K562 (cell line): ENCODE measurements around the gene PNPLA8. TPM values are rescaled to one million over a fixed set of nuclear protein-coding genes. Genes with fewer than 3 reads are reported as not detected.
"Not testable (repeated sequence)": the region's sequence is repeated elsewhere in the genome, so short reads cannot be mapped to it uniquely, and the experiment has no call there.

ENCODE experiments used
- ATAC-seq: fragments of 200-7000 bp; cut with Tn5 transposase; 3 replicates; pipeline ENCODE4 v1.9.1; 2020; ENCODE audit warnings: moderate library complexity
- BruUV-seq: library from RNA; stranded (reverse); fragments of 400-500 nt; replicated peaks from 2 replicates; lab custom pipeline; 2021; lab: Mats Ljungman, UMichigan
- CTCF ChIA-PET: fragments of 300-600 bp; formaldehyde crosslinking; extraction: SDS; loops from one replicate; lab custom pipeline; 2021; ENCODE audit warnings: low intra/inter-chr PET ratio; lab: Yijun Ruan, JAX
- POLR2A ChIA-PET: fragments of 300-600, 350-650 bp; sonication (Branson Sonifier 250); formaldehyde crosslinking; extraction: SDS; loops from one replicate; lab custom pipeline; 2021; ENCODE audit warnings: antibody characterized with exemption, inconsistent platforms; lab: Yijun Ruan, JAX
- DNase-seq, 4 experiments: peaks; one replicate each; pipeline versions ENCODE4 v3.0.0 to v3.0.0-alpha.2; 2011 to 2018; ENCODE audit warnings: low spot score in 3 of 4, mixed read lengths in 3 of 4; ENCODE audit errors: extremely low read depth in 1 of 4
- FAIRE-seq: peaks from 2 replicates; lab custom pipeline; 2011; peaks lifted over from hg19 to GRCh38; lab: Jason Lieb, UNC
- H2AFZ ChIP-seq: 2 replicates; pipeline ENCODE4 v1.6.0; 2011; ENCODE audit warnings: low read depth, low read length, control low read depth, inconsistent platforms
- H3K27ac ChIP-seq: fragments of 200-600 bp; 3 replicates; pipeline ENCODE4 v1.8.0; 2011; ENCODE audit warnings: low read depth, mild to moderate bottlenecking, control low read depth, inconsistent platforms, low read length, moderate library complexity, mixed read lengths; ENCODE audit errors: extremely low read depth
- H3K27me3 ChIP-seq, 2 experiments: fragments of 300-600 bp in 1 of 2; 2 replicates in 1 of 2; 3 replicates in 1 of 2; pipeline versions ENCODE4 v1.6.0 to v1.8.0; 2011; ENCODE audit warnings: inconsistent platforms in 2 of 2, low read length in 2 of 2, mild to moderate bottlenecking in 1 of 2, mixed read lengths in 1 of 2, moderate library complexity in 1 of 2; ENCODE audit not compliant: control insufficient read depth in 2 of 2, insufficient read depth in 2 of 2
- H3K36me3 ChIP-seq: fragments of 300-600 bp; 3 replicates; pipeline ENCODE4 v1.8.0; 2011; ENCODE audit warnings: mild to moderate bottlenecking, low read length, inconsistent platforms; ENCODE audit not compliant: control insufficient read depth, insufficient read depth
- H3K4me1 ChIP-seq, 2 experiments: fragments of 200-600 bp in 1 of 2; replicated peaks in 1 of 2; 2 replicates in 1 of 2; 3 replicates in 1 of 2; pipeline versions ENCODE4 v1.5.1 to v1.8.0; 2011; ENCODE audit warnings: inconsistent platforms in 2 of 2, low read length in 2 of 2, mild to moderate bottlenecking in 1 of 2, mixed read lengths in 1 of 2, moderate library complexity in 1 of 2; ENCODE audit not compliant: control insufficient read depth in 2 of 2, insufficient read depth in 2 of 2
- H3K4me2 ChIP-seq: 2 replicates; pipeline ENCODE4 v1.6.1; 2011; ENCODE audit warnings: low read length, control low read depth, inconsistent platforms, mixed read lengths; ENCODE audit not compliant: insufficient read depth
- H3K4me3 ChIP-seq: fragments of 200-600 bp; sonication (generic), shearing (Covaris generic); 2 replicates; pipeline ENCODE4 v1.5.1; 2016; ENCODE audit warnings: control low read depth, inconsistent platforms
- H3K79me2 ChIP-seq: fragments of 200-600 bp; 3 replicates; pipeline ENCODE4 v1.8.0; 2011; ENCODE audit warnings: low read length, inconsistent platforms; ENCODE audit not compliant: control insufficient read depth, insufficient read depth
- H3K9ac ChIP-seq, 2 experiments: 2 replicates each; pipeline versions ENCODE4 v1.6.0 to v1.6.1; 2011; ENCODE audit warnings: low read depth in 2 of 2, low read length in 2 of 2, control low read depth in 1 of 2, inconsistent platforms in 1 of 2, mild to moderate bottlenecking in 1 of 2, mixed read lengths in 1 of 2; ENCODE audit not compliant: insufficient read depth in 1 of 2
- H3K9me1 ChIP-seq: one replicate; pipeline ENCODE4 v1.6.0; 2011; ENCODE audit warnings: inconsistent platforms, mild to moderate bottlenecking, low read length, moderate library complexity; ENCODE audit not compliant: control insufficient read depth, insufficient read depth
- H3K9me3 ChIP-seq: replicated peaks from 2 replicates; pipeline ENCODE4 v1.5.1; 2011; ENCODE audit warnings: low read depth, low read length, inconsistent platforms; ENCODE audit not compliant: control insufficient read depth, insufficient read depth
- H4K20me1 ChIP-seq: replicated peaks from 2 replicates; pipeline ENCODE4 v1.6.1; 2011; ENCODE audit warnings: low read length, inconsistent platforms, mixed read lengths; ENCODE audit not compliant: control insufficient read depth, insufficient read depth
- CREB1 ChIP-seq, 2 experiments: sonication (generic) in 1 of 2; formaldehyde crosslinking in 1 of 2; IDR thresholded peaks; 2 replicates each; pipeline versions ENCODE4 v1.6.1 to v1.8.0; 2012 to 2022; ENCODE audit warnings: inconsistent platforms in 1 of 2, mild to moderate bottlenecking in 1 of 2, missing genetic modification reagents in 1 of 2, moderate library complexity in 1 of 2
- DACH1 ChIP-seq: fragments of 450-650 bp; IDR thresholded peaks from 2 replicates; pipeline ENCODE4 v1.6.1; 2018; ENCODE audit not compliant: partially characterized antibody
- GATAD2B ChIP-seq: fragments of 450-650 bp; IDR thresholded peaks from 2 replicates; pipeline ENCODE4 v1.6.1; 2017; ENCODE audit warnings: mild to moderate bottlenecking, borderline replicate concordance
- HDAC2 ChIP-seq: fragments of 450-650 bp; IDR thresholded peaks from 2 replicates; pipeline ENCODE4 v1.6.1; 2016; ENCODE audit warnings: mild to moderate bottlenecking
- HES1 ChIP-seq: fragments of 450-650 bp; IDR thresholded peaks from 2 replicates; pipeline ENCODE4 v1.6.1; 2016; ENCODE audit warnings: low read depth, mild to moderate bottlenecking, moderate library complexity
- MTA2 ChIP-seq: fragments of 450-650 bp; IDR thresholded peaks from 2 replicates; pipeline ENCODE4 v1.6.1; 2016; ENCODE audit warnings: low read depth
- SPI1 ChIP-seq: IDR thresholded peaks from 2 replicates; pipeline ENCODE4 v1.6.1; 2011; ENCODE audit warnings: low read depth, low read length, control low read depth, borderline replicate concordance
- SRF ChIP-seq, 2 experiments: fragments of 250-450, 450-650 bp in 1 of 2; sonication (Bioruptor Pico) in 1 of 2; sonication (generic) in 1 of 2; formaldehyde crosslinking; IDR thresholded peaks; 2 replicates each; pipeline versions ENCODE4 v1.5.0 to v1.5.1; 2020 to 2022; ENCODE audit warnings: mild to moderate bottlenecking in 1 of 2, missing genetic modification reagents in 1 of 2
- TCF3 ChIP-seq: sonication (generic); formaldehyde crosslinking; IDR thresholded peaks from 2 replicates; pipeline ENCODE4 v1.4.0; 2020; ENCODE audit warnings: mild to moderate bottlenecking, missing genetic modification reagents
- ZBTB17 ChIP-seq: fragments of 450-650 bp; formaldehyde crosslinking; IDR thresholded peaks from 2 replicates; pipeline ENCODE4 v1.4.0; 2020; ENCODE audit warnings: mild to moderate bottlenecking
- WGBS: fragments of 100-300 bp; shearing (Covaris generic); methylation state at CpG from one replicate; pipeline ENCODE4 v1.1.6; 2016; ENCODE audit warnings: low coverage, mixed read lengths; ENCODE audit not compliant: insufficient coverage; ENCODE audit errors: missing lambda C conversion rate; 5-methylcytosine and 5-hydroxymethylcytosine counted together
- in situ Hi-C: fragments of 300-500 bp; cut with MboI; formaldehyde crosslinking; loops from 4 replicates; pipeline ENCODE4 v1.15.0; 2018; ENCODE audit warnings: inconsistent platforms, mixed read lengths
- intact Hi-C: fragments of 100-400 bp; cut with micrococcal nuclease; formaldehyde crosslinking; loops from 2 replicates; pipeline ENCODE4 v1.14.2; 2022
- polyA plus RNA-seq, 8 experiments: library from polyadenylated mRNA; depleted of rRNA in 4 of 8; stranded (reverse) in 5 of 8; unstranded in 3 of 8; fragments of >200 nt; fragmentation: Nextera tagmentation in 2 of 8; fragmentation: Illumina TruSeq in 1 of 8; extraction: Ambion mirVana in 2 of 8; extraction: Trizol in 1 of 8; gene quantifications; 2 replicates each; pipeline versions ENCODE4 v1.2.1 to v1.2.3, GENCODE V29; 2011 to 2014; ENCODE audit warnings: inconsistent platforms in 1 of 8, missing spikeins in 1 of 8
- total RNA-seq, 7 experiments: library from RNA; depleted of rRNA in 6 of 7; stranded (reverse); fragments of >200 nt in 6 of 7; fragmentation: Illumina TruSeq in 2 of 7; extraction: Trizol in 2 of 7; gene quantifications; 2 replicates each; pipeline versions ENCODE4 v1.2.1 to v1.2.3, GENCODE V29; 2011 to 2021; ENCODE audit warnings: low replicate concordance in 1 of 7
- TF ChIP-seq, protein P1 (sequence below), 2 experiments: fragments of 450-650 bp; IDR thresholded peaks; 2 replicates each; pipeline ENCODE4 v1.6.1; 2016; ENCODE audit warnings: mild to moderate bottlenecking in 2 of 2, borderline replicate concordance in 1 of 2, low read depth in 1 of 2, moderate library complexity in 1 of 2
- TF ChIP-seq, protein P2 (sequence below): fragments of 450-650 bp; IDR thresholded peaks from 2 replicates; pipeline ENCODE4 v1.6.1; 2016

The PNPLA8 gene
- total and polyA plus RNA-seq, 9 of the 15 experiments (the other 6 are each of a cell fraction or from before 2014, with no cell fraction given), result 12.8 to 27.6 (median 16.3) TPM

GRCh38 chr7:108538236-108538635, 12.3 kb upstream of the PNPLA8 start:
- Histone ChIP-seq H3K27ac (peak overlapping the region; percentile 8; the same call in 1 of the 3 replicates), H3K4me2 (peak overlapping the region; percentile 60), H3K4me1 (peaks cover 9 to 36% of the 10 kb centered on the region in 2 experiments), H3K9ac (0 out of 4 replicates have a peak overlapping the region, but pooled peaks of 1 of the 2 experiments have one; percentile 28)
- ChIA-PET POLR2A (interaction anchor here (0.6 to 2.1 kb wide), 4 partner anchors 12 to 53 kb away, joined by 3 to 9 read pairs (median 3); partner anchors contain the start of genes DNAJB9, PNPLA8 and THAP5), CTCF (interaction anchor here (0.5 to 0.6 kb wide), 2 partner anchors 12 to 767 kb away, joined by 3 read pairs; partner anchors contain the start of gene PNPLA8)
- H3K9me3 ChIP-seq; H4K20me1 ChIP-seq; BruUV-seq; H3K79me2 ChIP-seq; H3K9me1 ChIP-seq; H2AFZ ChIP-seq; in situ Hi-C loops; H3K27me3 ChIP-seq; H3K36me3 ChIP-seq; H3K4me3 ChIP-seq; intact Hi-C loops; TF ChIP-seq CREB1 (CRISPR knock-in tag; IDR thresholded peaks at IDR 0.05): not testable (repeated sequence)
- FAIRE-seq (peak; percentile 95), DNase-seq (peak in 2 of 4 experiments; percentile 40 to 93), ATAC-seq (peak; percentile 88)
- WGBS, result 0% methylated on average over 2 of the region's 2 CpGs
- TF ChIP-seq CREB1 (IDR thresholded peaks at IDR 0.05), result peak; percentile 25; the same call in 1 of the 2 replicates
- TF ChIP-seq, protein P1, sequence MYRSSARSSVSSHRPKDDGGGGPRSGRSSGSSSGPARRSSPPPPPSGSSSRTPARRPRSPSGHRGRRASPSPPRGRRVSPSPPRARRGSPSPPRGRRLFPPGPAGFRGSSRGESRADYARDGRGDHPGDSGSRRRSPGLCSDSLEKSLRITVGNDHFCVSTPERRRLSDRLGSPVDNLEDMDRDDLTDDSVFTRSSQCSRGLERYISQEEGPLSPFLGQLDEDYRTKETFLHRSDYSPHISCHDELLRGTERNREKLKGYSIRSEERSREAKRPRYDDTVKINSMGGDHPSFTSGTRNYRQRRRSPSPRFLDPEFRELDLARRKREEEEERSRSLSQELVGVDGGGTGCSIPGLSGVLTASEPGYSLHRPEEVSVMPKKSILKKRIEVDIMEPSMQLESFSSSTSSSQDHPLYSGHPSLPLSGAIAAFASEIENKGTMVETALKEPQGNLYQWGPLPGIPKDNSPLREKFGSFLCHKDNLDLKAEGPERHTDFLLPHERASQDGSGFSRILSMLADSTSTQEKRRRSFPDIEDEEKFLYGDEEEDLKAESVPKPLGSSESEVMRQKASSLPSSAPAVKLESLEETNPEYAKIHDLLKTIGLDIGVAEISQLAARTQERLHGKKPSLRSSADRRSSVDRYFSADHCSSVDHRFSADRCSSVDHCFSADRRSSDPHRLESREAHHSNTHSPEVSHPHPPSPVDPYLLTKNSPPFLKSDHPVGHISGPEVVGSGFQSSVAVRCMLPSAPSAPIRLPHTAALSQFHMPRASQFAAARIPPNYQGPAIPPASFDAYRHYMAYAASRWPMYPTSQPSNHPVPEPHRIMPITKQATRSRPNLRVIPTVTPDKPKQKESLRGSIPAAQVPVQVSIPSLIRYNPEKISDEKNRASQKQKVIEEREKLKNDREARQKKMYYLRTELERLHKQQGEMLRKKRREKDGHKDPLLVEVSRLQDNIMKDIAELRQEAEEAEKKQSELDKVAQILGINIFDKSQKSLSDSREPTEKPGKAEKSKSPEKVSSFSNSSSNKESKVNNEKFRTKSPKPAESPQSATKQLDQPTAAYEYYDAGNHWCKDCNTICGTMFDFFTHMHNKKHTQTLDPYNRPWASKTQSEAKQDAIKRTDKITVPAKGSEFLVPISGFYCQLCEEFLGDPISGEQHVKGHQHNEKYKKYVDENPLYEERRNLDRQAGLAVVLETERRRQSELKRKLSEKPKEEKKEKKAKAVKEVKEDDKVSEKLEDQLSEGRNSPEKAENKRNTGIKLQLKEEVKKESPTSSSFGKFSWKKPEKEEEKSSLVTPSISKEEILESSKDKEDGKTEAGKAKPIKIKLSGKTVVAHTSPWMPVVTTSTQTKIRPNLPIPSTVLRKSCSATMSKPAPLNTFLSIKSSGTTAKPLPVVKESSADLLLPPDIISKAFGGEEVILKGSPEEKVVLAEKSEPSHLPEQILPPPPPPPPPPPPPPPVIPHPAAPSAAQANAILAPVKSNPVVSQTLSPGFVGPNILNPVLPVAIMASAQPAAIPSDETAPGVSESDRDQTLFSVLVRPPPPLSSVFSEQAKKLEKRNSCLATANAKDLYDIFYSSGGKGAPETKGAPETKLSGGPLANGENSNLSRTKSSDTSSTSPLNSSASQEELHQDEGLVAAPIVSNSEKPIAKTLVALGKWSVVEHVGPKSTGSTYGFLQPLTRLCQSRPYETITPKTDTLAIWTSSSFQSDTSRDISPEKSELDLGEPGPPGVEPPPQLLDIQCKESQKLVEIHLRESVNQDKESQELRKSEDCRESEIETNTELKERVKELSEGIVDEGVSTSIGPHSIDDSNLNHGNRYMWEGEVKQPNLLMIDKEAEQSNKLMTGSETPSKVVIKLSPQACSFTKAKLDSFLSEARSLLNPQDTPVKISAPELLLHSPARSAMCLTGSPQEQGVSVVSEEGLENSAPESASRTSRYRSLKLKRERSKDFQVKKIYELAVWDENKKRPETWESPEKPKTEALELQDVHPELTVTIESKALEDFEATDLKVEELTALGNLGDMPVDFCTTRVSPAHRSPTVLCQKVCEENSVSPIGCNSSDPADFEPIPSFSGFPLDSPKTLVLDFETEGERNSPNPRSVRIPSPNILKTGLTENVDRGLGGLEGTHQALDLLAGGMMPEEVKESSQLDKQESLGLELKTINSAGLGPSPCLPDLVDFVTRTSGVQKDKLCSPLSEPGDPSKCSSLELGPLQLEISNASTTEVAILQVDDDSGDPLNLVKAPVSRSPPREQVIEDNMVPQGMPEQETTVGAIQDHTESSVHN (IDR thresholded peaks at IDR 0.05; ENCODE audit: borderline replicate concordance in 1 of 2, low read depth in 1 of 2), result peak in 1 of 2 experiments; percentile 94; a peak in 2 of 4 replicates
- TF ChIP-seq TCF3 (CRISPR knock-in tag), result peak; percentile 97
- TF ChIP-seq HDAC2, result peak; percentile 92; the same call in 1 of the 2 replicates
- peak; percentile 97 for TF ChIP-seq DACH1
- TF ChIP-seq SRF (CRISPR knock-in tag; IDR thresholded peaks at IDR 0.05), result peak in 1 of 2 experiments; percentile 33; a peak in 1 of 4 replicates
- peak; percentile 57 for TF ChIP-seq HES1
- TF ChIP-seq MTA2, result peak; percentile 94
- 0 out of 2 replicates have a peak, but pooled peaks have one; percentile 47 for TF ChIP-seq ZBTB17 (CRISPR knock-in tag)
- TF ChIP-seq, protein P2, sequence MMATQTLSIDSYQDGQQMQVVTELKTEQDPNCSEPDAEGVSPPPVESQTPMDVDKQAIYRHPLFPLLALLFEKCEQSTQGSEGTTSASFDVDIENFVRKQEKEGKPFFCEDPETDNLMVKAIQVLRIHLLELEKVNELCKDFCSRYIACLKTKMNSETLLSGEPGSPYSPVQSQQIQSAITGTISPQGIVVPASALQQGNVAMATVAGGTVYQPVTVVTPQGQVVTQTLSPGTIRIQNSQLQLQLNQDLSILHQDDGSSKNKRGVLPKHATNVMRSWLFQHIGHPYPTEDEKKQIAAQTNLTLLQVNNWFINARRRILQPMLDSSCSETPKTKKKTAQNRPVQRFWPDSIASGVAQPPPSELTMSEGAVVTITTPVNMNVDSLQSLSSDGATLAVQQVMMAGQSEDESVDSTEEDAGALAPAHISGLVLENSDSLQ, result peak; percentile 88
- peak; percentile 84 for TF ChIP-seq SPI1
- peak; percentile 34; the same call in 1 of the 2 replicates for TF ChIP-seq GATAD2B
